ENCODE data around the gene R3HDML. TPM values are rescaled to one million over a fixed set of nuclear protein-coding genes. Genes with fewer than 3 reads are reported as not detected.
"Not testable (repeated sequence)": the region's sequence is repeated elsewhere in the genome, so short reads cannot be mapped to it uniquely, and the experiment has no call there.

Gene R3HDML
- total RNA-seq, 2 experiments from 2014 or later = not detected

DNA sequence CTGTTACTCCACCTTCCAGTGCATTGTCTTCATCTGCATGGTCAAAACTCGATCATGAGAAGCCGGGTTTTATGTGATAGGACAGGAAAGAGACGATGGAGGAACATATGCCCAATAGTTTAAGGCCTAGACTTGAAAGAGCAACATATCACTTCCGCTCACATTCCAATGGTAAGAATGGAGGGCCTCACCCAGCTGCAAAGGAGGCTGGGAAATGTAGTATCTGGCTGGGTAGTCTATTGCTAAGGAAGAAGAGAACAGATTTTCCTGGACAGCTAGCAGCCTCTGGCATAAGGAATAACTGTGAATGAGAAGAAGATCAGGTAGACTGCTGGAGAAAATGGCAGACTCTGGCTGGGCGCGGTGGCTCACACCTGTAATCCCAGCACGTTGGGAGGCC lies 45.1 kb upstream of the R3HDML start:
- H3K4me1 Mint-ChIP-seq (ENCODE audit: low read depth) = no peaks in the 10 kb centered on the region
- ChIA-PET POLR2A (no interaction called here), CTCF (no interaction called here)
- H3K4me1 ChIP-seq (ENCODE audit: insufficient read depth, low read length) = no peaks in the 10 kb centered on the region
- peaks cover 3% of the 10 kb centered on the region for H3K36me3 ChIP-seq (ENCODE audit: insufficient read depth, low read length)
- ATAC-seq (ENCODE audit: poor library complexity) (no peak), DNase-seq (no peak)
- no peaks in the 10 kb centered on the region for H3K9me3 Mint-ChIP-seq
- no peaks in the 10 kb centered on the region for H3K27me3 ChIP-seq (ENCODE audit: control insufficient read depth in 1 of 2, insufficient read depth in 2 of 2, low read length in 2 of 2)
- intact Hi-C loops (cut with DNase I, micrococcal nuclease) = no loop called here
- H3K36me3 Mint-ChIP-seq (ENCODE audit: low read depth) = peaks cover 27% of the 10 kb centered on the region
- H3K4me3 ChIP-seq (ENCODE audit: low read length) = no peak overlapping the region
- H3K9me3 ChIP-seq (ENCODE audit: control insufficient read depth in 1 of 2, insufficient read depth in 1 of 2, low read length in 2 of 2) = no peaks in the 10 kb centered on the region
- H3K27ac ChIP-seq (ENCODE audit: low read depth in 1 of 2, low read length in 2 of 2) = no peak overlapping the region
- no peak overlapping the region for H3K4me3 Mint-ChIP-seq
- no peak overlapping the region for H3K27ac Mint-ChIP-seq
- H3K27me3 Mint-ChIP-seq = no peaks in the 10 kb centered on the region
- TF ChIP-seq, protein P1, sequence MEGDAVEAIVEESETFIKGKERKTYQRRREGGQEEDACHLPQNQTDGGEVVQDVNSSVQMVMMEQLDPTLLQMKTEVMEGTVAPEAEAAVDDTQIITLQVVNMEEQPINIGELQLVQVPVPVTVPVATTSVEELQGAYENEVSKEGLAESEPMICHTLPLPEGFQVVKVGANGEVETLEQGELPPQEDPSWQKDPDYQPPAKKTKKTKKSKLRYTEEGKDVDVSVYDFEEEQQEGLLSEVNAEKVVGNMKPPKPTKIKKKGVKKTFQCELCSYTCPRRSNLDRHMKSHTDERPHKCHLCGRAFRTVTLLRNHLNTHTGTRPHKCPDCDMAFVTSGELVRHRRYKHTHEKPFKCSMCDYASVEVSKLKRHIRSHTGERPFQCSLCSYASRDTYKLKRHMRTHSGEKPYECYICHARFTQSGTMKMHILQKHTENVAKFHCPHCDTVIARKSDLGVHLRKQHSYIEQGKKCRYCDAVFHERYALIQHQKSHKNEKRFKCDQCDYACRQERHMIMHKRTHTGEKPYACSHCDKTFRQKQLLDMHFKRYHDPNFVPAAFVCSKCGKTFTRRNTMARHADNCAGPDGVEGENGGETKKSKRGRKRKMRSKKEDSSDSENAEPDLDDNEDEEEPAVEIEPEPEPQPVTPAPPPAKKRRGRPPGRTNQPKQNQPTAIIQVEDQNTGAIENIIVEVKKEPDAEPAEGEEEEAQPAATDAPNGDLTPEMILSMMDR (IDR thresholded peaks at IDR 0.05) = no peak

DNA sequence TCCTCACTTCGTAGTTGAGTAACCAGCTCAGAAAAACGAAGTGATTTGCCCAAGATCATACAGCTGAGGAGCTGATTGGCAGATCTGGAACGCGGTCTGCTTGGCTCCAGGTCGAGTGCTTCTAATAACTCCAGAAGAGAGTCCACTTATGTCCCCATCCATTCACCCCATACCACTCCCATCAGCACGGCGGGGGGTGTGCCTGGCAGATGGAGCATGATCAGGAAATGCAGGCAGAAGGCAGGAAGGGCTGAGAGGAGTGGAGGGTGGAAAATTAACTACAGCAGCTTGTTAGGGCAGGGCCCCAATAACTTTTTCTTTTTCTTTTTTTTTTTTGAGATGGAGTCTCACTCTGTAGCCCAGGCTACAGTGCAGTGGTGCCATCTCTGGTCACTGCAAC lies 40.8 kb upstream of the R3HDML start:
- ATAC-seq (ENCODE audit: poor library complexity) (no peak), DNase-seq (no peak)
- ChIA-PET POLR2A (no interaction called here), CTCF (interaction anchor here (1.4 kb wide), 1 partner anchor 15 kb away, joined by 3 read pairs; the partner anchor contains the start of gene FITM2)
- no peaks in the 10 kb centered on the region for H3K9me3 Mint-ChIP-seq
- TF ChIP-seq, protein P1 (IDR thresholded peaks at IDR 0.05) = no peak
- no peaks in the 10 kb centered on the region for H3K27me3 Mint-ChIP-seq
- H3K4me3 Mint-ChIP-seq = no peak overlapping the region
- Histone ChIP-seq H3K27ac (ENCODE audit: low read depth in 1 of 2, low read length in 2 of 2) (no peak overlapping the region), H3K36me3 (ENCODE audit: insufficient read depth, low read length) (no peaks in the 10 kb centered on the region), H3K9me3 (ENCODE audit: control insufficient read depth in 1 of 2, insufficient read depth in 1 of 2, low read length in 2 of 2) (no peaks in the 10 kb centered on the region), H3K4me1 (ENCODE audit: insufficient read depth, low read length) (no peaks in the 10 kb centered on the region), H3K4me3 (ENCODE audit: low read length) (no peak overlapping the region), H3K27me3 (ENCODE audit: control insufficient read depth in 1 of 2, insufficient read depth in 2 of 2, low read length in 2 of 2) (no peaks in the 10 kb centered on the region)
- H3K36me3 Mint-ChIP-seq (ENCODE audit: low read depth) = peaks cover 6% of the 10 kb centered on the region
- H3K27ac Mint-ChIP-seq = no peak overlapping the region
- H3K4me1 Mint-ChIP-seq (ENCODE audit: low read depth) = no peaks in the 10 kb centered on the region
- intact Hi-C loops (cut with DNase I, micrococcal nuclease) = no loop called here

DNA sequence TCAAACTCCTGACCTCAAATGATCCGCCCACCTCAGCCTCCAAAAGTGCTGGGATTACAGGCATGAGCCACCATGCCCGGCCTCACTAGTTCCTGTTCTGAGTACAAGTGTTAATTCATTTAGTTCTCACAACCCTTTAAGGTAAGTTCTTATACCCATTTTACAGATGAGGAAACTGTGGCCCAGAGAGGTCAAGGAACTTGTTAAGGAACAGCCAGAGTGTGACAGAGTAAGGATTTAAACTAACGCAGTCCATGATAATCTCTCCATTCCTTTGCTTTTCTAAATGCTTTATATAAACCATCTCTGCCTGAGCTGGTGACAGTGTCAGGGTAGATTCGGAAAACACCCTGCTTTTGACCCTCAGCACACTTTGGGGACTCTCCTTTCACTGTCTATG lies 39.1 kb upstream of the R3HDML start:
- no peaks in the 10 kb centered on the region for H3K9me3 ChIP-seq (ENCODE audit: control insufficient read depth in 1 of 2, insufficient read depth in 1 of 2, low read length in 2 of 2)
- ChIA-PET POLR2A (no interaction called here), CTCF (no interaction called here)
- Mint-ChIP-seq H3K4me3 (no peak overlapping the region), H3K9me3 (no peaks in the 10 kb centered on the region), H3K36me3 (ENCODE audit: low read depth) (peaks cover 6% of the 10 kb centered on the region), H3K4me1 (ENCODE audit: low read depth) (peaks cover 3% of the 10 kb centered on the region), H3K27ac (no peak overlapping the region), H3K27me3 (no peaks in the 10 kb centered on the region)
- no peaks in the 10 kb centered on the region for H3K36me3 ChIP-seq (ENCODE audit: insufficient read depth, low read length)
- TF ChIP-seq, protein P1 (IDR thresholded peaks at IDR 0.05) = no peak
- no peak for DNase-seq
- ATAC-seq (ENCODE audit: poor library complexity) = no peak
- H3K27me3 ChIP-seq (ENCODE audit: control insufficient read depth in 1 of 2, insufficient read depth in 2 of 2, low read length in 2 of 2) = no peaks in the 10 kb centered on the region
- intact Hi-C loops (cut with DNase I, micrococcal nuclease) = no loop called here
- no peaks in the 10 kb centered on the region for H3K4me1 ChIP-seq (ENCODE audit: insufficient read depth, low read length)
- H3K27ac ChIP-seq (ENCODE audit: low read depth in 1 of 2, low read length in 2 of 2) = no peak overlapping the region
- no peak overlapping the region for H3K4me3 ChIP-seq (ENCODE audit: low read length)

DNA sequence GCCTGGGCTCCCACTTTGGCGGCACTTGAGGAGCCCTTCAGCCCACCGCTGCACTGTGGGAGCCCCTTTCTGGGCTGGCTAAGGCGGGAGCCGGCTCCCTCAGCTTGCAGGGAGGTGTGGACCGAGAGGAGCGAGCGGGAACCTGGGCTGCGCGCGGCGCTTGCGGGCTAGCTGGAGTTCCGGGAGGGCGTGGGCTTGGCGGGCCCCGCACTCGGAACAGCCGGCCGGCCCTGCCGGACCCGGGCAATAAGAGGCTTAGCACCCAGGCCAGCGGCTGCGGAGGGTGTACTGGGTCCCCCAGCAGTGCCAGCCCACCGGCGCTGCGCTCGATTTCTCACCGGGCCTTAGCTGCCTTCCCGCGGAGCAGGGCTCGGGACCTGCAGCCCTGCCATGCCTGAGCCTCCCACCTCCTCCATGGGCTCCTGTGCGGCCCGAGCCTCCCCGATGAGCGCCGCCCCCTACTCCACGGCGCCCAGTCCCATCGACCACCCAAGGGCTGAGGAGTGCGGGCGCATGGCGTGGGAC lies 37.8 kb upstream of the R3HDML start:
- H3K27ac Mint-ChIP-seq; H3K4me3 Mint-ChIP-seq; H3K27me3 ChIP-seq (ENCODE audit: control insufficient read depth in 1 of 2, insufficient read depth in 2 of 2, low read length in 2 of 2); H3K27me3 Mint-ChIP-seq; intact Hi-C loops (cut with DNase I, micrococcal nuclease); POLR2A ChIA-PET; CTCF ChIA-PET; H3K4me1 Mint-ChIP-seq (ENCODE audit: low read depth); ATAC-seq (ENCODE audit: poor library complexity); H3K9me3 ChIP-seq (ENCODE audit: control insufficient read depth in 1 of 2, insufficient read depth in 1 of 2, low read length in 2 of 2); H3K27ac ChIP-seq (ENCODE audit: low read depth in 1 of 2, low read length in 2 of 2); H3K4me3 ChIP-seq (ENCODE audit: low read length); DNase-seq; H3K36me3 ChIP-seq (ENCODE audit: insufficient read depth, low read length); H3K9me3 Mint-ChIP-seq; H3K4me1 ChIP-seq (ENCODE audit: insufficient read depth, low read length): not testable (repeated sequence)
- H3K36me3 Mint-ChIP-seq (ENCODE audit: low read depth) = peaks cover 13% of the 10 kb centered on the region

Data from CD4-positive, alpha-beta T cell (primary cell).